Keratinocyte (primary cell): ENCODE results near the gene CLDN24.

Source experiments
- CTCF ChIP-seq, 3 experiments: IDR thresholded peaks in 1 of 3; conservative IDR thresholded peaks in 1 of 3; optimal IDR thresholded peaks in 1 of 3; 2 replicates in 2 of 3; 3 replicates in 1 of 3; pipeline versions ENCODE3 to v1.5.1; 2011; ENCODE audit warnings: low read length in 3 of 3, mild to moderate bottlenecking in 3 of 3, moderate library complexity in 2 of 3, control low read depth in 1 of 3, inconsistent platforms in 1 of 3; ENCODE audit not compliant: insufficient read depth in 2 of 3; ENCODE audit errors: extremely low read depth in 1 of 3
- EZH2 ChIP-seq: IDR thresholded peaks from one replicate; pipeline ENCODE4 v1.6.1; 2012; ENCODE audit warnings: inconsistent platforms, mild to moderate bottlenecking, low read length, moderate library complexity

- no peak for TF ChIP-seq CTCF (optimal IDR thresholded peaks at IDR 0.05 in 1 of 3, IDR thresholded peaks at IDR 0.05 in 1 of 3, conservative IDR thresholded peaks at IDR 0.05 in 1 of 3; ENCODE audit: extremely low read depth in 1 of 3, insufficient read depth in 2 of 3, low read length in 3 of 3)
- TF ChIP-seq EZH2: no peak
Measured at GRCh38 chr4:183304538-183304937, 17.7 kb downstream of the CLDN24 start.
